PFSK-1 (cell line): ENCODE data around the gene HEYL.

ENCODE experiments used
- FOXP2 ChIP-seq: optimal IDR thresholded peaks from 2 replicates; pipeline ENCODE3; 2011; ENCODE audit warnings: borderline replicate concordance, control low read depth, inconsistent platforms; ENCODE audit not compliant: insufficient read depth; ENCODE audit errors: extremely low read length, extremely low read depth
- POLR2AphosphoS5 ChIP-seq: IDR thresholded peaks from 2 replicates; pipeline ENCODE4 v1.6.1; 2012; ENCODE audit warnings: low read depth, mild to moderate bottlenecking, control low read depth, low read length, moderate library complexity
- TAF1 ChIP-seq: IDR thresholded peaks from 2 replicates; pipeline ENCODE4 v1.6.1; 2012; ENCODE audit warnings: low read length, control low read depth, borderline replicate concordance; ENCODE audit not compliant: insufficient read depth

GRCh38 chr1:39626646-39627045 is 12.8 kb downstream of the HEYL start:
- TF ChIP-seq TAF1 (no peak), FOXP2 (no peak), POLR2AphosphoS5 (no peak)
